NT2/D1 (cell line): ENCODE results near the gene ZNF613.
A peak's percentile ranks its signal among the peaks of the same experiment; 100 is the strongest.

ENCODE experiments used
- DNase-seq: peaks from one replicate; pipeline ENCODE4 v3.0.0-alpha.2; 2011; ENCODE audit warnings: low read depth, low spot score
- H3K27me3 ChIP-seq: 2 replicates; pipeline ENCODE4 v1.6.0; 2011; ENCODE audit warnings: mild to moderate bottlenecking; ENCODE audit not compliant: insufficient read length, insufficient read depth
- H3K36me3 ChIP-seq: 2 replicates; pipeline ENCODE4 v1.6.1; 2011; ENCODE audit warnings: mild to moderate bottlenecking, low read length, mixed read lengths; ENCODE audit not compliant: insufficient read depth, insufficient read length
- H3K4me1 ChIP-seq: 2 replicates; pipeline ENCODE4 v1.5.1; 2011; ENCODE audit not compliant: insufficient read depth, insufficient read length
- H3K4me3 ChIP-seq: 2 replicates; pipeline ENCODE4 v1.5.1; 2011; ENCODE audit warnings: low read depth; ENCODE audit not compliant: insufficient read length
- H3K9ac ChIP-seq: 2 replicates; pipeline ENCODE4 v1.6.0; 2011; ENCODE audit warnings: low read depth; ENCODE audit not compliant: insufficient read length
- H3K9me3 ChIP-seq: 2 replicates; pipeline ENCODE4 v1.5.1; 2011; ENCODE audit warnings: mild to moderate bottlenecking, low read length; ENCODE audit not compliant: insufficient read depth
- SUZ12 ChIP-seq: IDR thresholded peaks from 2 replicates; pipeline ENCODE4 v1.6.1; 2011; ENCODE audit not compliant: insufficient read length, insufficient read depth; ENCODE audit errors: extremely low read depth
- YY1 ChIP-seq: IDR thresholded peaks from 2 replicates; pipeline ENCODE4 v1.6.1; 2011; ENCODE audit not compliant: insufficient read length, insufficient read depth
- ZNF274 ChIP-seq: IDR thresholded peaks from 2 replicates; pipeline ENCODE4 v1.6.1; 2011; ENCODE audit warnings: mild to moderate bottlenecking, low read depth, low read length

The ZNF613 gene

GRCh38 chr19:51926784-51927741 is at the start of gene ZNF613:
TSS of gene ZNF613 (plus strand) at chr19:51927472. CDS start at chr19:51936221, 8,749 bp downstream.
- peaks cover 10% of the 10 kb centered on the region for H3K36me3 ChIP-seq
- TF ChIP-seq ZNF274 (no peak), SUZ12 (no peak), YY1 (peak; percentile 93)
- no peaks in the 10 kb centered on the region for H3K27me3 ChIP-seq
- DNase-seq, result peak; percentile 87
- H3K9me3 ChIP-seq, result peaks cover 26% of the 10 kb centered on the region
- peak within 1 kb of the TSS; percentile 86 for H3K9ac ChIP-seq
- H3K4me1 ChIP-seq, result no peaks in the 10 kb centered on the region
- H3K4me3 ChIP-seq, result peak within 1 kb of the TSS; percentile 89

GRCh38 chr19:51882518-51882917 is 44.8 kb upstream of the ZNF613 start:
- no peak for DNase-seq
- H3K27me3 ChIP-seq, result no peaks in the 10 kb centered on the region
- TF ChIP-seq YY1, result no peak
- no peak for TF ChIP-seq SUZ12
- no peak for TF ChIP-seq ZNF274
- peaks cover 43% of the 10 kb centered on the region for H3K9me3 ChIP-seq
- no peaks in the 10 kb centered on the region for H3K4me1 ChIP-seq
- no peak overlapping the region for H3K4me3 ChIP-seq
- H3K36me3 ChIP-seq, result peaks cover 33% of the 10 kb centered on the region
- no peak overlapping the region for H3K9ac ChIP-seq

- peaks cover 22% of the 10 kb centered on the region for H3K36me3 ChIP-seq
- no peak overlapping the region for H3K9ac ChIP-seq
- H3K4me3 ChIP-seq, result no peak overlapping the region
- no peak for TF ChIP-seq ZNF274
- TF ChIP-seq SUZ12, result no peak
- no peak for TF ChIP-seq YY1
- H3K4me1 ChIP-seq, result no peaks in the 10 kb centered on the region
- H3K27me3 ChIP-seq, result no peaks in the 10 kb centered on the region
- DNase-seq, result no peak
- peaks cover 40% of the 10 kb centered on the region for H3K9me3 ChIP-seq
Observed at GRCh38 chr19:51884713-51885112, 42.6 kb upstream of the ZNF613 start.

DNA sequence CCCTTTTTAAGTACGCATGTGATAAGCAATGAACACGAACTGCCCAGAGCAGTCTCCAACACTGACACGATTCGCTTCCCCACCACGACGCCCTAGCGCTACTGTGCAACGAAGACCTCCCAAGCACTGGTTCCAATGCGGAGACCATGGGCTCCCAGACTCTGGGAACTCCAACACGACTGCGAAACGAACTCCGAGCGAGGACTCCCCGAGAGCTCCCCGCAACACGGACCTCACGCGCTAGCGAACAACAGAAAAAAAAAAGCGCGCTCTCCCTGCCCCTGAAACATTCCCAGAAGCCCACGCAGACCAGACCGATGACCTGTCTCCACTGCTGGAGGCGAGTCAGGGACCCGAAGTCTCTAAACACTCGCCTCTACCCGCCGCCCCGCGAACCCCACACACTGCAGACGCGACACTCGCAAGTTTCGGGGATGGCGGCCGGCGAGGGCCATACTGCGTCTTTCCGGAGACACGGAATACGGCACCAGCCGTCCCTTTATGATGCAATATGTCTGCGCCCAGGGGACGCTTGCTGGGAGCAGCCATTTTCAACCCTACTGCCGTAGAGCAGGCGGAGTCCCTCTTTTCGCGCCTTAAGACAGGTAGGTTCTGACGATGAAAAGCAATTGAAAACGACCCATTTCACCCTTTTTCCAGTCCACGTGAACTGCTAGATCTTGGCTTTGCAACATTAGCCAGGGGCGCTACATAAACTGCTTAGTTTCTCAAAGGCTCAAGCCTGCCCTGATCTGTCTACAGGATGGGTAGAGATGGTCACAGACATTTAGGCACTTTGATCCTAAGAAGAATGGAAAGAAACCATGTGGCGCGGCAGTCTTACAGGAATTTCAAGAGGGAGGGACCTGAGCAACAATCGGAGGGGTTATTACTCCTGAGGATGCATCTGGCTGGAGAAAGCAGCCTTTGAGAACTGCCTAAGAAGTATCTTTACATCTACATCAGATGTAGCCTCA is 39.5 kb upstream of the ZNF613 start, which contains the start of gene ZNF577:
TSS of gene ZNF577 (minus strand) at position 430 of the 977 bp plus-strand sequence. CDS start 7,569 bp downstream, outside the sequence.
- DNase-seq, result peak; percentile 80
- Histone ChIP-seq H3K4me3 (peak within 1 kb of the TSS; percentile 67), H3K4me1 (no peaks in the 10 kb centered on the region), H3K36me3 (peaks cover 34% of the 10 kb centered on the region), H3K9ac (peak within 1 kb of the TSS; percentile 82), H3K9me3 (peaks cover 56% of the 10 kb centered on the region), H3K27me3 (no peaks in the 10 kb centered on the region)
- TF ChIP-seq SUZ12 (no peak), ZNF274 (no peak), YY1 (peak; percentile 98)

GRCh38 chr19:51889934-51890333 is 37.3 kb upstream of the ZNF613 start:
- no peak overlapping the region for H3K4me3 ChIP-seq
- H3K36me3 ChIP-seq, result peaks cover 55% of the 10 kb centered on the region
- H3K27me3 ChIP-seq, result no peaks in the 10 kb centered on the region
- no peaks in the 10 kb centered on the region for H3K4me1 ChIP-seq
- peaks cover 75% of the 10 kb centered on the region for H3K9me3 ChIP-seq
- TF ChIP-seq ZNF274 (no peak), SUZ12 (no peak), YY1 (no peak)
- H3K9ac ChIP-seq, result no peak overlapping the region
- DNase-seq, result no peak

- no peaks in the 10 kb centered on the region for H3K4me1 ChIP-seq
- no peak overlapping the region for H3K4me3 ChIP-seq
- H3K9me3 ChIP-seq, result peaks cover 72% of the 10 kb centered on the region
- no peak for TF ChIP-seq SUZ12
- no peak for TF ChIP-seq YY1
- no peak for TF ChIP-seq ZNF274
- peaks cover 66% of the 10 kb centered on the region for H3K36me3 ChIP-seq
- no peak overlapping the region for H3K9ac ChIP-seq
- no peak for DNase-seq
- H3K27me3 ChIP-seq, result no peaks in the 10 kb centered on the region
Observed at GRCh38 chr19:51891193-51891747, 36.0 kb upstream of the ZNF613 start.
